Kidney (tissue), 14 donors: Measurements from ENCODE around the gene SYT7. TPM values are rescaled to one million over a fixed set of nuclear protein-coding genes. Genes with fewer than 3 reads are reported as not detected.

Source experiments
- DNase-seq, 5 donors: peaks; one replicate each; pipeline ENCODE4 v3.0.0-alpha.2; 2013 to 2020
- FAIRE-seq: peaks from 2 replicates; lab custom pipeline; 2012; peaks lifted over from hg19 to GRCh38; lab: Jason Lieb, UNC
- H3K27ac ChIP-seq, 2 donors: one replicate each; pipeline ENCODE4 v1.7.0; 2013; ENCODE audit warnings: low read depth in 2 of 2, low read length in 2 of 2, inconsistent platforms in 1 of 2
- H3K27me3 ChIP-seq: one replicate; pipeline ENCODE4 v1.7.1; 2013; ENCODE audit warnings: low read length, inconsistent platforms; ENCODE audit not compliant: control insufficient read depth, insufficient read depth
- H3K36me3 ChIP-seq, 3 donors: one replicate each; pipeline versions ENCODE4 v1.7.0 to v1.7.1; 2013; ENCODE audit warnings: low read length in 3 of 3, control low read depth in 1 of 3, inconsistent platforms in 1 of 3; ENCODE audit not compliant: insufficient read depth in 3 of 3, control insufficient read depth in 2 of 3
- H3K4me1 ChIP-seq, 3 donors: one replicate each; pipeline versions ENCODE4 v1.7.0 to v1.7.1; 2013; ENCODE audit warnings: low read length in 3 of 3, inconsistent platforms in 1 of 3, low read depth in 1 of 3; ENCODE audit not compliant: control insufficient read depth in 2 of 3, insufficient read depth in 2 of 3
- H3K4me3 ChIP-seq, 3 donors: one replicate each; pipeline versions ENCODE4 v1.7.0 to v1.8.1; 2013; ENCODE audit warnings: low read length in 3 of 3, control low read depth in 1 of 3, inconsistent platforms in 1 of 3
- H3K9ac ChIP-seq, 3 donors: one replicate each; pipeline versions ENCODE4 v1.7.0 to v1.7.1; 2013; ENCODE audit warnings: low read length in 3 of 3, control low read depth in 1 of 3, inconsistent platforms in 1 of 3
- H3K9me3 ChIP-seq, 3 donors: one replicate each; pipeline versions ENCODE4 v1.7.0 to v1.7.1; 2013; ENCODE audit warnings: low read length in 3 of 3, control low read depth in 1 of 3, inconsistent platforms in 1 of 3; ENCODE audit not compliant: control insufficient read depth in 2 of 3, insufficient read depth in 1 of 3
- CTCF ChIP-seq: IDR thresholded peaks from 3 replicates; pipeline ENCODE4 v1.5.1; 2012; ENCODE audit warnings: mild to moderate bottlenecking, moderate library complexity, borderline replicate concordance; ENCODE audit not compliant: insufficient read depth; ENCODE audit errors: extremely low read depth
- intact Hi-C: fragments of 100-400 bp; cut with DNase I; formaldehyde crosslinking; loops from one replicate; pipeline ENCODE4 v1.11.1; 2022
- polyA plus RNA-seq: library from polyadenylated mRNA; stranded (reverse); fragments of 350-450 nt; fragmentation: Illumina TruSeq; extraction: RNeasy Lipid Tissue Mini Kit (QIAGEN cat#74804); gene quantifications from one replicate; pipeline ENCODE4 v1.2.3, GENCODE V29; 2014; ENCODE audit warnings: low read depth, low replicate concordance; ENCODE audit not compliant: insufficient read depth
- total RNA-seq: library from RNA; stranded (reverse); fragmentation: NEBNext Ultra II Directional; extraction: Animal tissue kit (Norgen Biotek cat#: 25700); gene quantifications from one replicate; pipeline ENCODE4 v1.2.1, GENCODE V29; 2021
- donor health status: control.
- donor health status: control.
- donor health status: control.
- donor health status: control.
- donor health status: control.
- donor health status: DM: yes; HTN: yes; CAD: no.
- donor health status: Normal renal cell carcinoma (clear cell type).

Gene SYT7
- total and polyA plus RNA-seq, 2 donors from 2014 or later: 5.7 to 6.7 TPM

GRCh38 chr11:61477727-61478148 is 103.1 kb downstream of the SYT7 start:
- DNase-seq: peak in 3 of 5 donors; percentile 57 to 73 (median 62)
- Histone ChIP-seq H3K9ac (no peak overlapping the region), H3K27me3 (no peaks in the 10 kb centered on the region), H3K4me3 (no peak overlapping the region), H3K27ac (no peak overlapping the region), H3K4me1 (peaks cover 0 to 6% (median 6%) of the 10 kb centered on the region in 3 donors), H3K36me3 (no peaks in the 10 kb centered on the region), H3K9me3 (no peaks in the 10 kb centered on the region)
- intact Hi-C loops: no loop called here
- no peak for FAIRE-seq
- peak; percentile 92 for TF ChIP-seq CTCF

- H3K27ac ChIP-seq: no peak overlapping the region
- H3K4me1 ChIP-seq: peaks cover 0 to 6% (median 6%) of the 10 kb centered on the region in 3 donors
- no peak overlapping the region for H3K9ac ChIP-seq
- no peaks in the 10 kb centered on the region for H3K9me3 ChIP-seq
- H3K4me3 ChIP-seq: no peak overlapping the region
- no peaks in the 10 kb centered on the region for H3K36me3 ChIP-seq
- DNase-seq: no peak
- FAIRE-seq: no peak
- no peak for TF ChIP-seq CTCF
- intact Hi-C loops: no loop called here
- H3K27me3 ChIP-seq: no peaks in the 10 kb centered on the region
Measured at GRCh38 chr11:61477126-61477525, 103.8 kb downstream of the SYT7 start.

GRCh38 chr11:61476371-61476770 is 104.5 kb downstream of the SYT7 start:
- intact Hi-C loops: no loop called here
- no peak for FAIRE-seq
- no peak for TF ChIP-seq CTCF

GRCh38 chr11:61475433-61475832 is 105.4 kb downstream of the SYT7 start:
- no peaks in the 10 kb centered on the region for H3K9me3 ChIP-seq
- DNase-seq (no peak), FAIRE-seq (no peak)
- TF ChIP-seq CTCF: no peak
- H3K36me3 ChIP-seq: peaks cover 0 to 7% (median 0%) of the 10 kb centered on the region in 3 donors
- H3K27ac ChIP-seq: no peak overlapping the region
- H3K9ac ChIP-seq: no peak overlapping the region
- no peak overlapping the region for H3K4me3 ChIP-seq
- no peaks in the 10 kb centered on the region for H3K27me3 ChIP-seq
- intact Hi-C loops: no loop called here
- peaks cover 0 to 6% (median 6%) of the 10 kb centered on the region in 3 donors for H3K4me1 ChIP-seq

More at GRCh38 chr11:61476371-61476770, 104.5 kb downstream of the SYT7 start:
- Histone ChIP-seq H3K27ac (no peak overlapping the region), H3K4me3 (no peak overlapping the region), H3K9me3 (no peaks in the 10 kb centered on the region), H3K9ac (no peak overlapping the region), H3K27me3 (no peaks in the 10 kb centered on the region), H3K4me1 (peaks cover 0 to 6% (median 6%) of the 10 kb centered on the region in 3 donors), H3K36me3 (no peaks in the 10 kb centered on the region)
- DNase-seq: no peak
